GM18909 (cell line): ENCODE results near the gene AKR1C4.
"Not testable (repeated sequence)": the region's sequence is repeated elsewhere in the genome, so short reads cannot be mapped to it uniquely, and the experiment has no call there.

ENCODE experiments used
- ATAC-seq: cut with Tn5 transposase; IDR thresholded peaks from one replicate; pipeline ENCODE4 v1.9.1; 2021; ENCODE audit warnings: mild to moderate bottlenecking; ENCODE audit not compliant: unreplicated experiment, poor library complexity

AKR1C4 gene

DNA sequence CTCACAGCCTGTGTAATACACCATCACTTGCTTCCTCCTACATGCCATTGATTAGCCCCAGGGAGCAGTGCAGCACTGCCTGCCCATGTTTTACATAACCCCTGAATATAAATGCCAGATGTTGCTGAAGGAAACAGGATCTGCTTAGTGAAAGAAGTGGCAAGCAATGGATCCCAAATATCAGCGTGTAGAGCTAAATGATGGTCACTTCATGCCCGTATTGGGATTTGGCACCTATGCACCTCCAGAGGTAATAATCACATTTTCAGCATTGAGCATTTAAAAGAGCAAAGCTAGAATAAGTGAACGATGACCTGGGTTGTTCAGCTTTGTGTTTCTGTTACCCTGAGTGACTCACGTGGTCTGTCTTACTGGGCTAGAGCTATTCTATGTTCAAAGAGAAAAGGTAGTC lies at the start of gene AKR1C4:
Gene AKR1C4, plus strand, starts transcription at position 136 of the 412 bp plus-strand sequence. Its CDS starts 31 bp downstream, at position 167.
- no peak for ATAC-seq

DNA sequence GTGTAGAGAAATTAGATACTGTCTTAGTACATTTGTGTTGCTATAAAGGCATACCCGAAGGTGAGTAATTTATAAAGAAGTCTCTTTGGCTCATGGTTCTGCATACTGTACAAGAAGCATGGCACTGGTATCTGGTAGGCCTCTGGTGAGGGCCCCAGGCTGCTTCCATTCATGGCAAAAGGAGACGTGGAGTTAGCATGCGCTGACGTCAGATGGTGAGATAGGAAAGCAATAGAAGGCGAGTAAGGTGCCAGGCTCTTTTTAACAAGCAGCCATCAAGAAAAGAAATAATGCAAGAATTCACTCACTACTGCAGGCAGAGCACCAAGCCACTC lies 49.8 kb upstream of the AKR1C4 start:
- no peak for ATAC-seq

DNA sequence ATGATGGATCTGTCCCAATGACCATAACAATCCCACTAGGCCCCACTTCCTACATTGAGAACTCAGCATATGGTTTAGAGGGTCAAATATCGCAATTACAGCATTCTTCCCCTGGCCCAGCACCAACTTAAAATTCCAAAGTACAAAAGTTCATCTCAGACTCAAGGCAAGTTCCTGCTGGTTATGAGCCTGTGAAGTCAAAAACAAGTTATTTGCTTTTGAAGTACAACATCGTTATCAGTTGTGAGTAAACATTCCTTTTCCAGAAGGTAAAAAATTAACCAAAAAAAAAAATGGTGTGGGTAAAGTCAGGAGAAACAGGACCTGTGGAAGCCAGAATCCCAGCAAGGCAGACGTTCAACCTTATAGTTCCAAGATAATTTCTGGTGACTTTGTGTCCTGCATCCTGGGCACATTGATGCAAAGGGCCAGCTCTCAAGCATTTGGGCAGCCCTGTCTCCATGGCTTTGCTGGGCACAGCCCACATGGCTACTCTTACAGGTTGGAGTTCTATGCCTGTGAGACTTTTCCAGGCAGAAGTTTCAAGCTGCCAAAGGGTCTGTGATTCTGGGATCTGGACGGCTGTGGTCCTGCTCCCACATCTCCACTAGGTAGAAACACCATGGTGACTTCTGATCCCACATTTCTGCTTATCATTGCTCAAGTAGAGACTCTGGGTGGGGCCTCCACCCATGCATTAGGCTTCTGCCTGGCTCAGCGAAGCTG lies 49.2 kb upstream of the AKR1C4 start:
- no peak for ATAC-seq

DNA sequence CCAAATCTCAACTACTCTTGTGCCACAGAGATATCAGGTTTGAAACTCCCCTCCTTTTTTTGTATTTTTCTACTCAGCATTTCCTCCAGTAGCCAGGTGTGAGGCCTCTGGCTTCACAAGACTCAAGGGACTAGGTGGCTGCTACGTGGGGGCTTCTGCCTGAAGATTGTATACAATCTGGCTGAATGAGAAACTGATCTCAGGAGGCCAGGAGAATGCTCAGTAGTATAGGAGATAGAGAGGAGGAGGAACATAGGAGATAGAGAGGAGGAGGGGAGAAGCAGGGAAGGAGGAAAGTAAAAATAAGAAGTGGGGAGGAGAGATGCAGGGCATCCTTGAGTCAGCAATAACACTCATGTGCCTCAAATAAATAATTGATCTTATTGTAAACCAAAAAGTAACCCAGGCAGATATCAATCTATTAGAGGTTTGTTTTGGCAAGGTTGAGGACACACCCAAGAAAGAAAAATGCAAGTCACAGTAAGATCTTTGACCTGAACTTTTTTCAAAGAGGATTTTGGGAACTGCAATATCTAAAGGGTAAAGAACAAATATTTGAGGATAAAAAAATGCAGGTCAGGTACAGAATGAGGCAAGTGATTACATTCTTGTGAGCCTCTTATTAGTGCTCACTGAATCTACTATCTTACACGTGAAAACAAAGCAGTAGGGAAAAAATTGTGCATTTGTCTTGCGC lies 48.5 kb upstream of the AKR1C4 start:
- no peak for ATAC-seq

DNA sequence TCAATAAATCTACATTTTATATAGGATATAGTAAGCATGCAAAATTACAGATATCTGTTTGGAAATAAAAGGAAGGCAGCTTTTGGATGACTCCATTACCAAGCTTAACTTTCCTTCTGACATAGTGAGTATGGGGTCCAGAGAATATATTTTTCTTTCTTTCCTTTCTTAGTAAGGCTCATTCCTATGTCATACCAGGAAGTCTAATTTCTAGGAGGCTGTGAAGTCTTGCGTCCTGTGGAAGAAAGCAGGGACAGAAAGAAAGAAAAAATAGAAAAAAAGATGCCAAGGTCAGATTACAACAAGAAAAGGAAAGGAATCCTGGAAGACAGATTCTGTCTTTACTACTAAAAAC lies 48.0 kb upstream of the AKR1C4 start:
- ATAC-seq: no peak

DNA sequence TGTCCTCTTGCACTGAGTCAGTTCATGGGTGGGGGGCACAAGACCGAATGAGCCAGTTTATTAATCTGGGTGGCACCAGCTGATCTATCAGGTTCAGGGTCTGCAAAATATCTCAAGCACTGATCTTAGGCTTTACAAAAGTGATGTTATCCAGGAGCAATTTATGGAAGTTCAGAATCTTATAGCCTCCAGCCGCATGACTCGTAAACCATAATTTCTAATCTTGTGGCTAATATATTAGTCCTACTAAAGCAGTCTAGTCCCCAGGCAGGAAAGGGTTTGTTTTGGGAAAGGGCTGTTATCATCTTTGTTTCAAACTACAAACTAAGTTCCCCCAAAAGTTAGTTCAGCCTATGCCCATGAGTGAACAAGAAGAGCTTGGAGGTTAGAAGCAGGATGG lies 45.6 kb upstream of the AKR1C4 start:
- ATAC-seq: no peak

DNA sequence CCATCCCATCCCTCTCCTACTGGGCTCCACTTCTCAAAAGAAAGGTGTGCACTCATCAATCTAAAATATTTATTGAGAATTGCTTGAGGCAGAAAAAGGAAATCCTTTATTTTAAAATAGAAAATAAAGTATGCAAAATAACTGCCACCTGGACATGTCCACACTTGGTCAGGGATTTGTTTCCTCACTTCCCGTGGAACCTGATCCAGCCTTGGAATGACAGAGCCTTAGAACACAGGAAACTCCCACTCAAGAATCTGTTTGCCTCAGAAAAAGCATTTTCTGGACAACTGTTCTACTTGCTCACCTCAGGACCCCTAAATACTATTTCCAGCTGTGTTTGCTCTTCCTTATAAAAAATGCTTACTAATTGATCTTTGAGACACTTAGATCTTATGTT lies 40.7 kb upstream of the AKR1C4 start:
- no peak for ATAC-seq

DNA sequence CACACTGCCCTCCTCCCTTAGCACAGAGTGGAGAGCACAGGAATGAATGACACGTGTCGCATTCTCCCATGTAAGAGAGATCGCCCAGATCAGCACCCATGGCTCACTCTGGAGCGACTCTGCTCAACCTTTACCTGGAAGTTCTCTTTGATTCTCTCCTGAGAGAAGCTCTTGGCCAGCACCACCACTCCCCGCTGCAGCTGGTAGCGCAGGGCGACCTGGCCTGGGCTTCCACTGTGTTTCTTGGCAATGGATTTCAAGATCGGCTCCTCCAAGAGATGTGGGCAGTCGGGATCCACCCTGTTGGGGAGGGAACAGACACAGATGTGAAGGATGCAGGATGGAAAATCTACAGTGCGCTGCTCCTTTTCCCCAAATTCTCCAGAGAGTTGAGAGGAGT lies 39.1 kb upstream of the AKR1C4 start:
- ATAC-seq: no peak

DNA sequence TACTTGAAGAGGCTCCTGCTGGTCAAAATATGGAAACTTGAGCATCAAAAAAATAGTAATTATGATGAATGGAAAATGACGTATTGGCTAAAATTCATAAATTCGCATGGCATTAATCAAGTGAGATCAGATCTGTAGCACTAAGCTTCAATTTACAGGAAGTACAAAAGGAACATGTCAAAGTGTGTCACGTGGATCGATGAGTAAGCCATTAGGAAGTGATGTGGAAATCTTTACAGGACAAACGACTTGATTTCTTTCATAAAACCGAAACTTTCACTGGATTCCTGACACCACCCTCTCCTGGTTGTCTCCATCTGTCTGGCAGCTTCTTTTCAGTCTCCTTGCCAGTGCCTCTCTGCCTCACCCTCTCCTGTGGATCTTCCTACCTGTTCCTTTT lies 37.5 kb upstream of the AKR1C4 start:
- no peak for ATAC-seq

DNA sequence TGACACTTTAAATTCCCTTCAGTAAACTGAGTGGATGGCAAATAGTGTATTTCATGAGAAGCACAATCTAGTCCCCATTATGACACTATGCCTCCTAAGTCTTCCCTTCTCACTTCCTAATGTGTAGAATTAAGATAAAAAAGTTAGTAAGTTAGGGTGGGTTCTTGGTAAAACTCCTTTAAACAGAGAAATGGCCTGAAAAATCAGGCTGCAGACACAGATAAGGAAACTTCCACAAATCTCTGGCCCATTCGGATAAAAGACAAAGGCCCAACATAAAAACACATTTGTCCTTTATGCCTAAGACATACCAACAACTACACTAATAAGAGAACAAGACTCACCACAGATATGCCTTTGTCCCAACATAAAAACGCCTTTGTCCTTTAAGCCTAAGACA lies 33.1 kb upstream of the AKR1C4 start:
- ATAC-seq: no peak

DNA sequence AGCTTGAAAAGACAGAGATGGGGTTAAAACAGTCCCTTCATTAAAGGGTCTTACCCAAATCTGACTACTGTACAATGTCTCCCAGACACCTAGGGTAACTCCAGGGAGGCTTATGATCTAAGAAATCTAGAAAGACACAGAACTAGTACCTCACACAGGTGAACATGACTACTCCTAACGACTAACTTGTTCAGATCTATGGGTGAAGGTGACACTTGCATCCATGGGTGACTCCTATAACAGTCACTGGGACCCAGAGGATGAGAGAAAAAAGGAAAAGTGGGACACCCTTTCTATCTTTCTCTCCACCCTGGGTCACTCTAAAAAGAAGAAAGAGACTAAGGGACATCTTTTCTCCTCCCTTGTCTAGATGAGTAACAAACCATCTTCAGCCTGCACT lies 30.9 kb upstream of the AKR1C4 start:
- ATAC-seq: no peak

DNA sequence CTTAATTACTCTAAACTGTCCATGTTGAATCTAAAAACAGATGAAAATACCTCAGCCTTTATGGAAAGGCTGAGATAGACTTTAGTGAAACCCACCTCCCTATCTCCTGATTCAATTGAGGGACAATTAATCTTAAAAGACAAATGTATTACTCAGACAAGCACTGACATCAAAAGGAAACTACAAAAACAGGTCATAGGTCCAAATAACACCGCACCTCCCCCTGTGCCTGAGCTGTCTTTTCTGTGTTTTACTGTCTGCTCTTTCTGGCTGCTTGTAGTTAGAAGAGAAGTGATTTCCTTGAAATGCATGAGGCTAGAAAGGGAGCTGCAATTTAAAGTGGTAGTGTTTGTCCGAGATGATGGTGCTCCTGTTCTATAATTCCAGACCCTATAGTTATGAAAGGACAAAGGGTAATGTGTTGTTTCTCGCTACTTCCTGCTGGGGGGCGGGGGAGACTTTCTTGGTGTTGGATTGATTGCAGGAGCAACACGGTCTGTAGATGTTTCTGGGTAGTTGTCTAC lies 27.7 kb upstream of the AKR1C4 start:
- ATAC-seq: no peak

DNA sequence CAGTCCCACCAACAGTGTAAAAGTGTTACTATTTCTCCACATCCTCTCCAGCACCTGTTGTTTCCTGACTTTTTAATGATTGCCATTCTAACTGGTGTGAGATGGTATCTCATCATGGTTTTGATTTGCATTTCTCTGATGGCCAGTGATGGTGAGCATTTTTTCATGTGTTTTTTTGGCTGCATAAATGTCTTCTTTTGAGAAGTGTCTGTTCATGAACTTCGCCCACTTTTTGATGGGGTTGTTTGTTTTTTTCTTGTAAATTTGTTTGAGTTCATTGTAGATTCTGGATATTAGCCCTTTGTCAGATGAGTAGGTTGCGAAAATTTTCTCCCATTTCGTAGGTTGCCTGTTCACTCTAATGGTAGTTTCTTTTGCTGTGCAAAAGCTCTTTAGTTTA lies 21.1 kb upstream of the AKR1C4 start:
- not testable (repeated sequence) for ATAC-seq

DNA sequence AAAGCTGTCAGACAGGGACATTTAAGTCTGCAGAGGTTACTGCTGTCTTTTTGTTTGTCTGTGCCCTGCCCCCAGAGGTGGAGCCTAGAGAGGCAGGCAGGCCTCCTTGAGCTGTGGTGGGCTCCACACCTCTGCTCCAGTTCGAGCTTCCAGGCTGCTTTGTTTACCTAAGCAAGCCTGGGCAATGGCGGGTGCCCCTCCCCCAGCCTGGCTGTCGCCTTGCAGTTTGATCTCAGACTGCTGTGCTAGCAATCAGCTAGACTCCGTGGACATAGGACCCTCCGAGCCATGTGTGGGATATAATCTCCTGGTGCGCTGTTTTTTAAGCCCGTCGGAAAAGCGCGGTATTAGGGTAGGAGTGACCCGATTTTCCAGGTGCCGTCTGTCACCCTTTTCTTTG lies 16.1 kb upstream of the AKR1C4 start:
- ATAC-seq: not testable (repeated sequence)

DNA sequence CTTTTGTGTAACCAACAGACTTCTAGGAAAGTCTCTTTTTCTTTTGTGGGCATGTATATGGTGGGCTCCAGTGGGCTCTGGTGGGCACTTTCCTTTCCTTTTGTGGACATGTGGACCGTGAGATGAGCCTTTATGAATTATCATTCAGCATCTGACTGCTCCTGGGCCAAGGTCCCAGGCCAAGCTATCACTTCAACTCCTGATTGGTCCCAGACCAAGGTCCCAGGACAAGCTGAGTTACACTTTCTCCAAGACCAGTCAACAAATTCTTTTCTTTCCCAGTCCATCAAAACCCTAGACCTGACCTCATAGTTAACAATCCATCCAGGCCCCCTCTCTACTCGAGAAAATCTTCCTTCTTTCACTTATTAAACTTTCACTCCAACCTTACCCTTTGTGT lies 12.7 kb upstream of the AKR1C4 start:
- no peak for ATAC-seq

DNA sequence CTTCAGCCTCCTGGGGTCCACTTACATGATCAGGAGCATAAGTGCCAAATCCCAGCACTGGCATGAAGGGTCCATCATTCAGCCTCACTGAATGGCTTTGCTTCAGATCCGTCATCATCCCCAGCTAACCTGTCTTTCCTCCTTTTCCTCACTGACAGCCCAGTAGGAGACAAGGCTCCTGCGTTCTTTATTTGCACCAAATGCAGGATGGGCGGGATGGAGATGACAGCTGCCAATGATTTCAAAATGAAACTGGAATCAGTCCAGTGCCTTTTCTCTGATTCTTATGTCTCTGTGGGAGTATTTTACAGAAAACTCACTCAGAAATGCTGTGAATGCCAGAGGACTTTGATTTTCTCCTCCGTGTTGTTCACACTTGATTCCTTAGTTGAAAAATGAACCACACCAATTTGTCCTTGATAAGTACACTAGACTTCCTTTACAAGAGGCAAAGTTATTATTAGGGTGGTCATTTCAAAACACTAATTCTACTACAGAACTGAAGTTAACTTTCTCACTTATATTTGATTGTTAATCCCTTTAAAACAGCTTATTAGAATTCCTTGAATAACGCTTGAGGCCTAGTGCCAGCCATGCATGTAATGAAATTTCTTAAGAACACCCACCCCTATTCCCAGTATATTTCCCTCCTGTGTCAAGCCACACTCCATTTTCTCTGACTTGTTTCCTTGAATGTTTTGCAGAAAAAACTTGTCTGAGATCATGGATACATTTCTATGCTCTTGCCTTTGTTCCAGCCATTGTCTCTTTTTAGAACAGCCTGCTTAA lies 11.5 kb upstream of the AKR1C4 start, which contains the start of gene AKR1C8:
Gene AKR1C8, minus strand, starts transcription at position 164 of the 789 bp plus-strand sequence. Its CDS starts 46 bp downstream, at position 118.
- no peak for ATAC-seq

DNA sequence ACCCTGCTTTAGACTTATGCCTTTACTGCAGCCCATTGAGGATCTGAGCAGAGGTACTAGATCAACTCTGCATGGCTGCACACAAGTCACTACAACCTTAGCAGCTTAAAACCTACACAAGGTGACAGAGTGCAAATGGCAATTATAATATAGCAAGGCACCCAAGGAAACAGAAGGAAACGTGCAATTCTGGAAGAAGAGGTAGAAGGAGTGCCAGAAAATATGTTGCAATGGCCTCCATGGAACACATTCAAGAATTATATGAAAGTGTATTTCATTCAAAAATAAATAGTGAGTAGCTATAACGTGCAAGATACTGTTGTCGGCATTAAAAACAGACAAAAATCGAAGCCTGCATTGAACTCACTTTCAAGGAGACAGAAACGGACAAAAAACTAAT lies 8.8 kb upstream of the AKR1C4 start:
- ATAC-seq: no peak

DNA sequence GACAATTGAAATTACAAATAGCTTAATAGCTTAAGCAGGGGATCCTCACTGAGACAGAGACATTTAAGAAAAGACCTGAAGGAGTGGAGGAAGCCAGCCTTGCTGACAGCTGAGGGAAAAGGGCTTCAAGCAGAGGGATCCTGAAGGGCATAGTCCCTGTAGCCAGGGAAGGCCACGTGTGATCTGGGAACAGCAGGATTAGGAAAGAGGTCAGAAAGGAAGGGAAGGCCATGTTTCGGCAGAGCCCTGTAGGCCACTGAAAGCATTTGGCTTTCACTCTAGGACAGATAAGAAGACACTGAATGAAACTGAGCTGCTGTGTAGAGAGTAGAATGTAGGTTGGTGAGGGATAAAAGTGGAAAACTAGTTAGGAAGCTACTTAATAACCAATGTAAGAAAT lies 8.3 kb upstream of the AKR1C4 start:
- no peak for ATAC-seq

DNA sequence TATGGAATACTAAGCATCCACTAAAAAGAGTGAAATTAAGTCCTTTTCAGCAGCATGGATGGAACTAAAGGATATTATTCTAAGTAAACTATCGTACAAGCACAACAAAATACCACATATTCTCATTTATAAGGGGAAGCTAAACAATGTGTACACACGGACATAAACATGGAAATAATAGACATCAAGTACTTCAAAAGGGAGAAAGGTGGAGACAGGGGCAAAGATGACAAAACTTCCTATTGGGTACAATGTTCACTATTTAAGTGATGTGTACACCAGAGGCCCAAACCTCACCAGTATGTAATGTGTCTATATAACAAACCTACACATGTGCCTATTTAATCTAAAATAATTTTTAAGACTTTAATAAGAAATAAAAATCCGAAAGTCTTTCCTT lies 2.2 kb upstream of the AKR1C4 start:
- ATAC-seq: no peak

DNA sequence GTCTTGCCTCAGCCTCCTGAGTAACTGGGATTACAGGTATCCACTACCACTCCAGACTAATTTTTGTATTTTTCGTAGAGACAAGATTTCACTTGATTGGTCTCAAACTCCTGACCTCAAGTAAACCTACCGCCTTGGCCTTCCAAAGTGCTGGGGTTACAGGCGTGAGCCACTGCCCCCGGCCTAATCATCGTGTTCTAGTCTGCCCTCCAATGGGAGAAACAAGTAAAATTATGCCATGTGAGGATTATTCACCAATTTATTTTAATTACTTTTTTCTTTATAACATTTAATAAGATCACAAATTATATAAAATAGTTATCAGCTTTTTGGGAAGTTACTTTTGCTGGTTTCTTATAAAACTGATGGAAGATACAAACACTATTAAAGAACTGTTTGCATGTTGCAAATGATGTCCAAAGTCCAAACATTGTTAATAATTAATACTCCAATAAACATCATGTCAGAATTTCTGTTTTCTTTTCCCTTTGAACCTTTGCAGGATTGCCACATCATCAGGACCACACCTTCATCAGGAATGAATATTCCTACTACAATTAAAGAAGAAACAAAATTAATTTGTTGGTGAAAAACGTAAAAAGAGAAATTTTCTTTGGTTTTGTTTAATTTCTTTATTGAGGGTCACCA lies 786 bp upstream of the AKR1C4 start:
- ATAC-seq: no peak

DNA sequence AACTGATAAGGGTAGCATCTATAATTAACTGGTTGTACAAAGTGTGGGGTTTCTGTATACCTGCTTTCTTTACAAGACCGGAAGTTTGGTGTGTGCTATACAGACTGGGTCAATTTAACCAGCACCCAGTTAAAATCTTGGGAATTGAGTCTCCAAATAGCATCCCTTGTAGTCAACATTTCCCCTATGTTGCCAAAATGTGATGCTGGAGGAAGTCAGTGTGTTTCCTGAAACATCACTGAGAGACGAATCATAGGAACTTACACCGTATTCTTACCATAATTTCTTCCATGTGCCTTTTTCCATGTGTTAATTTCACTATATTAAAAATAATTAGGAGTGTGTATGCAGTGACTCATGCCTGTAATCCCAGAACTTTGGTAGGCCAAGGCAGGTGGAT lies 1.7 kb downstream of the AKR1C4 start:
- ATAC-seq: no peak
